Duodenal mucosa (tissue), 2 donors: ENCODE measurements around the gene STIP1.

Source experiments
- H3K27ac ChIP-seq: one replicate; pipeline ENCODE4 v1.7.0; 2013; ENCODE audit warnings: low read depth, low read length
- H3K27me3 ChIP-seq, 2 donors: one replicate each; pipeline ENCODE4 v1.7.0; 2013; ENCODE audit warnings: low read length in 2 of 2, control low read depth in 1 of 2; ENCODE audit not compliant: insufficient read depth in 2 of 2, control insufficient read depth in 1 of 2
- H3K36me3 ChIP-seq, 2 donors: one replicate each; pipeline ENCODE4 v1.7.0; 2013; ENCODE audit warnings: low read length in 2 of 2, control low read depth in 1 of 2; ENCODE audit not compliant: insufficient read depth in 2 of 2, control insufficient read depth in 1 of 2
- H3K4me1 ChIP-seq, 2 donors: one replicate each; pipeline ENCODE4 v1.7.0; 2013; ENCODE audit warnings: low read length in 2 of 2, control low read depth in 1 of 2; ENCODE audit not compliant: insufficient read depth in 2 of 2, control insufficient read depth in 1 of 2
- H3K4me3 ChIP-seq, 2 donors: one replicate each; pipeline ENCODE4 v1.7.0; 2013; ENCODE audit warnings: low read length in 2 of 2, low read depth in 1 of 2
- H3K9ac ChIP-seq, 2 donors: one replicate each; pipeline ENCODE4 v1.7.0; 2013; ENCODE audit warnings: low read length in 2 of 2, low read depth in 1 of 2
- H3K9me3 ChIP-seq, 2 donors: one replicate each; pipeline ENCODE4 v1.7.0; 2013; ENCODE audit warnings: low read length in 2 of 2, control low read depth in 1 of 2; ENCODE audit not compliant: control insufficient read depth in 1 of 2

STIP1 gene

GRCh38 chr11:64229090-64229743 is 43.2 kb downstream of the STIP1 start:
- H3K36me3 ChIP-seq: peaks cover 0 to 2% of the 10 kb centered on the region in 2 donors
- peaks cover 44 to 66% of the 10 kb centered on the region in 2 donors for H3K4me1 ChIP-seq
- H3K27ac ChIP-seq: no peak overlapping the region
- peak overlapping the region; percentile 83 to 86 for H3K4me3 ChIP-seq
- no peaks in the 10 kb centered on the region for H3K27me3 ChIP-seq
- no peaks in the 10 kb centered on the region for H3K9me3 ChIP-seq
- peak overlapping the region; percentile 66 to 90 for H3K9ac ChIP-seq

GRCh38 chr11:64229744-64230170 is 43.8 kb downstream of the STIP1 start:
- peak overlapping the region; percentile 66 to 90 for H3K9ac ChIP-seq
- peak overlapping the region; percentile 84 for H3K27ac ChIP-seq
- H3K4me3 ChIP-seq: peak overlapping the region; percentile 83 to 86
- H3K4me1 ChIP-seq: peaks cover 43 to 62% of the 10 kb centered on the region in 2 donors
- no peaks in the 10 kb centered on the region for H3K27me3 ChIP-seq
- no peaks in the 10 kb centered on the region for H3K9me3 ChIP-seq
- H3K36me3 ChIP-seq: no peaks in the 10 kb centered on the region

- H3K4me1 ChIP-seq: peaks cover 41 to 60% of the 10 kb centered on the region in 2 donors
- H3K36me3 ChIP-seq: no peaks in the 10 kb centered on the region
- peak within 1 kb of the TSS; percentile 90 to 92 for H3K9ac ChIP-seq
- peak within 1 kb of the TSS; percentile 83 to 86 for H3K4me3 ChIP-seq
- no peaks in the 10 kb centered on the region for H3K9me3 ChIP-seq
- H3K27me3 ChIP-seq: no peaks in the 10 kb centered on the region
- peak within 1 kb of the TSS; percentile 84 for H3K27ac ChIP-seq
These were observed 44.4 kb downstream of the STIP1 start, which contains the start of gene DNAJC4 for GRCh38 chr11:64230171-64230984. Gene DNAJC4, plus strand, starts transcription at chr11:64230548. Its CDS starts 307 bp downstream, at chr11:64230855.

- peak overlapping the region; percentile 83 to 86 for H3K4me3 ChIP-seq
- H3K9me3 ChIP-seq: no peaks in the 10 kb centered on the region
- H3K36me3 ChIP-seq: no peaks in the 10 kb centered on the region
- H3K9ac ChIP-seq: peak overlapping the region; percentile 90 to 92
- H3K27me3 ChIP-seq: no peaks in the 10 kb centered on the region
- H3K27ac ChIP-seq: peak overlapping the region; percentile 84
- H3K4me1 ChIP-seq: peaks cover 46 to 61% of the 10 kb centered on the region in 2 donors
These were observed 45.0 kb downstream of the STIP1 start for GRCh38 chr11:64230985-64231365.

- H3K4me1 ChIP-seq: peaks cover 46 to 58% of the 10 kb centered on the region in 2 donors
- H3K27ac ChIP-seq: no peak overlapping the region
- no peaks in the 10 kb centered on the region for H3K36me3 ChIP-seq
- no peaks in the 10 kb centered on the region for H3K9me3 ChIP-seq
- H3K27me3 ChIP-seq: no peaks in the 10 kb centered on the region
- H3K9ac ChIP-seq: no peak overlapping the region
- H3K4me3 ChIP-seq: no peak overlapping the region
These were observed 45.6 kb downstream of the STIP1 start for GRCh38 chr11:64231546-64231945.

GRCh38 chr11:64232182-64232966 is 46.4 kb downstream of the STIP1 start:
- Histone ChIP-seq H3K4me3 (no peak overlapping the region), H3K27me3 (no peaks in the 10 kb centered on the region), H3K27ac (no peak overlapping the region), H3K9ac (no peak overlapping the region), H3K36me3 (no peaks in the 10 kb centered on the region), H3K9me3 (no peaks in the 10 kb centered on the region), H3K4me1 (peaks cover 46 to 50% of the 10 kb centered on the region in 2 donors)

- no peaks in the 10 kb centered on the region for H3K27me3 ChIP-seq
- no peaks in the 10 kb centered on the region for H3K9me3 ChIP-seq
- no peak overlapping the region for H3K27ac ChIP-seq
- peaks cover 49 to 54% of the 10 kb centered on the region in 2 donors for H3K4me1 ChIP-seq
- no peak overlapping the region for H3K4me3 ChIP-seq
- H3K9ac ChIP-seq: no peak overlapping the region
- H3K36me3 ChIP-seq: peaks cover 0 to 3% of the 10 kb centered on the region in 2 donors
These were observed 47.0 kb downstream of the STIP1 start for GRCh38 chr11:64232967-64233315.

- H3K27me3 ChIP-seq: no peaks in the 10 kb centered on the region
- peak within 1 kb of the TSS; percentile 61 to 82 for H3K4me3 ChIP-seq
- H3K4me1 ChIP-seq: peaks cover 58 to 59% of the 10 kb centered on the region in 2 donors
- H3K27ac ChIP-seq: peak within 1 kb of the TSS; percentile 62
- no peaks in the 10 kb centered on the region for H3K9me3 ChIP-seq
- peaks cover 0 to 5% of the 10 kb centered on the region in 2 donors for H3K36me3 ChIP-seq
- H3K9ac ChIP-seq: peak within 1 kb of the TSS; percentile 66 to 75
These were observed 48.1 kb downstream of the STIP1 start, which contains the start of gene VEGFB for GRCh38 chr11:64233913-64234586. Gene VEGFB, plus strand, starts transcription at chr11:64234584. Its CDS starts 250 bp downstream, at chr11:64234834.

- peak overlapping the region; percentile 59 to 82 for H3K4me3 ChIP-seq
- H3K36me3 ChIP-seq: peaks cover 0 to 5% of the 10 kb centered on the region in 2 donors
- H3K27ac ChIP-seq: peak overlapping the region; percentile 62
- H3K9me3 ChIP-seq: no peaks in the 10 kb centered on the region
- H3K9ac ChIP-seq: peak overlapping the region; percentile 25 to 31
- H3K4me1 ChIP-seq: peaks cover 57% of the 10 kb centered on the region in 2 donors
- no peaks in the 10 kb centered on the region for H3K27me3 ChIP-seq
These were observed 48.8 kb downstream of the STIP1 start for GRCh38 chr11:64234647-64235379.
